ENCODE measurements around the gene C3orf52.
"Not testable (repeated sequence)": the region's sequence is repeated elsewhere in the genome, so short reads cannot be mapped to it uniquely, and the experiment has no call there.

Gene C3orf52

GRCh38 chr3:112086076-112086854, at the start of gene C3orf52:
C3orf52 (plus strand) TSS chr3:112086389; CDS start chr3:112086408, 19 bp downstream.
- no peak for DNase-seq

- DNase-seq = not testable (repeated sequence)
Measured at GRCh38 chr3:112037194-112037593, 49.0 kb upstream of the C3orf52 start.

- no peak for DNase-seq
Measured at GRCh38 chr3:112038863-112039262, 47.3 kb upstream of the C3orf52 start.

GRCh38 chr3:112041321-112041720, 44.9 kb upstream of the C3orf52 start:
- DNase-seq = no peak

- no peak for DNase-seq
Measured at GRCh38 chr3:112042842-112043280, 43.3 kb upstream of the C3orf52 start.

- DNase-seq = no peak
Measured at GRCh38 chr3:112043621-112044201, 42.5 kb upstream of the C3orf52 start.

GRCh38 chr3:112046599-112046998, 39.6 kb upstream of the C3orf52 start:
- DNase-seq = no peak

GRCh38 chr3:112047264-112047663, 38.9 kb upstream of the C3orf52 start:
- DNase-seq = no peak

- no peak for DNase-seq
Measured at GRCh38 chr3:112048911-112049310, 37.3 kb upstream of the C3orf52 start.

GRCh38 chr3:112053229-112053628, 33.0 kb upstream of the C3orf52 start:
- no peak for DNase-seq

GRCh38 chr3:112056451-112056929, 29.7 kb upstream of the C3orf52 start:
- DNase-seq = no peak

GRCh38 chr3:112059497-112059896, 26.7 kb upstream of the C3orf52 start:
- no peak for DNase-seq

- DNase-seq = no peak
Measured at GRCh38 chr3:112061152-112061551, 25.0 kb upstream of the C3orf52 start.

GRCh38 chr3:112072387-112073060, 13.7 kb upstream of the C3orf52 start:
- DNase-seq = not testable (repeated sequence)

GRCh38 chr3:112074006-112074405, 12.2 kb upstream of the C3orf52 start:
- DNase-seq = no peak

GRCh38 chr3:112074616-112075497, 11.3 kb upstream of the C3orf52 start:
- no peak for DNase-seq

GRCh38 chr3:112078125-112079083, 7.8 kb upstream of the C3orf52 start:
- DNase-seq = no peak

GRCh38 chr3:112083239-112083638, 3.0 kb upstream of the C3orf52 start:
- no peak for DNase-seq

- DNase-seq = no peak
Measured at GRCh38 chr3:112084980-112085705, 1.0 kb upstream of the C3orf52 start.

- no peak for DNase-seq
Measured at GRCh38 chr3:112085735-112086075, 484 bp upstream of the C3orf52 start.

All from SIG-M5 (cell line).